ENCODE results near the gene CNN2.

The CNN2 gene

DNA sequence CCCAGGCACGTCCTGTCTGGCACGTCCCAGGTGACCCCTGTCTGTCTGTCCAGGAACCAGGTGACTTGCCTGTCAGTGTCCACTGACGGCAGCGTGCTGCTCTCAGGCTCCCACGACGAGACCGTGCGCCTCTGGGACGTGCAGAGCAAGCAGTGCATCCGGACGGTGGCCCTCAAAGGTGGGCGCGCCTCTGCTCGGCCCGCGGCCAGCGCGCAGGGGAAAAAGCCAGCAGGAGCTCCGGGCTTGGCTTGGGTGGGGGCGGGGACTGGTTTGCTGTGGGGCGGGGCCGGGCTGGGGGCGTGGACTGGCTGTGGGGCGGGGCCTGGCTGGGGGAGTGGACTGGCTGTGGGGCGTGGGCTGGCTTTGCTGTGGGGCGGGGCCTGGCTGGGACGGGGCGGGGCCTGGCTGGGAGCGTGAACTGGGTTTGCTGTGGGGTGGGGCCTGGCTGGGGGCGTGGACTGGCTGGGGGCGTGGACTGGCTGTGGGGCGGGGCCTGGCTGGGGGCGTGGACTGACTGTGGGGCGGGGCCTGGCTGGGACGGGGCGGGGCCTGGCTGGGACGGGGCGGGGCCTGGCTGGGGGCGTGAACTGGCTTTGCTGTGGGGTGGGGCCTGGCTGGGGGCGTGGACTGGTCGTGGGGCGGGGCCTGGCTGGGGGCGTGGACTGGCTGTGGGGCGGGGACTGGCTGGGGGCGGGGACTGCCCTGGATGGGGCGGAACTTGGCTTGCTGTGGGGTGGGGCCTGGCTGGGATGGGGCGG is 35.1 kb upstream of the CNN2 start:
- TF ChIP-seq ZNF274 (IDR thresholded peaks at IDR 0.05; ENCODE audit: low read depth, low read length) = no peak
- no peak overlapping the region for H3K4me3 ChIP-seq (ENCODE audit: low read length)

DNA sequence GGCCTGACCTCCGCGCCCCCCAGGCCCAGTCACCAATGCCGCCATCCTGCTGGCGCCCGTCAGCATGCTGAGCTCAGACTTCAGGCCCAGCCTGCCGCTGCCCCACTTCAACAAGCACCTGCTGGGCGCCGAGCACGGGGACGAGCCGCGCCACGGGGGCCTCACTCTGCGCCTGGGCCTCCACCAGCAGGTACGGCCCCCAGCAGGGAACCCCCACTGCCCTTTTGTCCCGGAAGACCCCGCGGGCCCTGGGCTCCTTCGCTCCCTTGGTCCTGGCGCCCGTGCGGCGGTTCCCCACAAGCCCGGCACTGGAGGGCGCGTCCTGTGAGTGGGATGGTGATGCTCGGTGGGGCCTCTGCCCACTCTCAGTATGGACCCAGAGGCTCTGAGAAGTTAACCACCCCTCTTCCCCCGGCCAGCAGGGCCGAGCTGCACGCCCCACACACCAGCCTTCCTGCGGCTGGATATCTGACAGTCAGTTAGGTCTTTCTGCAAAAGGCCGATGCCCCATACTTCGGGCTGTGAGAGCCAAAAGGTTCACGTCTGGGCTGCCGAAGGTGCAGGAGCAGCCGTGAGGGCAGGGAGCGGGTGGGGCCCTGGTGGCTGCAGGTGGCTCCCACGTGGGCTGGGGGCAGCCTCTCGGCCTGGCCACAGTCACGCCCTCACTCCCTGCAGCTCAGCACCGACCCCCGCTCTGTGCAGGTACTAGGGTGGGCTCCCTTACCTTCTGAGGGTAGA is 34.3 kb upstream of the CNN2 start:
- TF ChIP-seq ZNF274 (IDR thresholded peaks at IDR 0.05; ENCODE audit: low read depth, low read length) = no peak
- no peak overlapping the region for H3K4me3 ChIP-seq (ENCODE audit: low read length)

GRCh38 chr19:992670-993055 is 33.7 kb upstream of the CNN2 start:
- H3K4me3 ChIP-seq (ENCODE audit: low read length) = no peak overlapping the region
- TF ChIP-seq ZNF274 (IDR thresholded peaks at IDR 0.05; ENCODE audit: low read depth, low read length) = no peak

DNA sequence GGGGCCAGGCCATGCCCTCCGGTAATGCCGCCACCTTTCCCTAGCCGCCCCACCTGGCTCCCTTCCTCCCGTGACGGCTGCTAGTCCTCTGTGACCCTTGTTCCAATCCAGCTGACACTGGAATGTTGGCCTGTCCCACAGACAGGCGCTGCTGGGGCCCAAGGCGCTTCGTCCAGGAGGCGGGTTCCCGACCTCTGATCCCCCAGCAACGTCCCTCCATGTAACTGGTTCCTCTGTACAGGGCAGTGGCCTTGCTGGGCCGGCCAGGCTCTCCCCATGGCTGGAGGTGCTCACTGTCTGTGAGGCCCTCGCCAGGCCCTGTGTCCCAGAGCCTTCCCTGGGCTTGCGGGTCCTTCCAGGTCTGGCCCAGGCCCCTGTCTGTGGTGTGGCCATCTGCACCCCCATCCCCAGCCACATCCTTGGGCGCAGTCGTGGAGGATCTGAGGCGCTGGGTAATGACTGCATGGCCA is 33.0 kb upstream of the CNN2 start:
- TF ChIP-seq ZNF274 (IDR thresholded peaks at IDR 0.05; ENCODE audit: low read depth, low read length) = no peak

DNA sequence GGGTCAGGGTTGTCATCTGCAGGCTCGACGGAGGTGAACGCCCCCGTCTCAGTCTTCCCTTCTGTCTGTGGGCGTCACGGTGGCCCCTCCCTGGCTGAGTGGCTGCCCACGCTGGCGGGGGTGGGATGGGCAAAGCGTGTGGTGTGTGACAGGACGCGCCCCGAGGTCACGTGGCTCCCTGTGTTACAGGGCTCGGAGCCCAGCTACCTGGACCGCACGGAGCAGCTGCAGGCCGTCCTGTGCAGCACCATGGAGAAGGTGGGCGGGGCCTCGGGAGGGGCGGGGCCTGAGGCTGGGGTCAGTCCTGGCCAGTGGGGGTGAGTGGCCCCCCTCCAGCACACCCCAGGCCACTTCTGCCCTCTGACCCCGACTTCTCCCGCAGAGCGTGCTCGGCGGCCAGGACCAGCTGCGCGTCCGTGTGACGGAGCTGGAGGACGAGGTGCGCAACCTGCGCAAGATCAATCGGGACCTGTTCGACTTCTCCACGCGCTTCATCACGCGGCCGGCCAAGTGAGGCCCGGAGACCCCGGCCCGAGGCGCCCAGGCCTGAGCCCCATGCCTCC is 32.5 kb upstream of the CNN2 start:
- H3K4me3 ChIP-seq (ENCODE audit: low read length) = no peak overlapping the region
- no peak for TF ChIP-seq ZNF274 (IDR thresholded peaks at IDR 0.05; ENCODE audit: low read depth, low read length)

More for the DNA sequence above, 33.0 kb upstream of the CNN2 start:
- no peak overlapping the region for H3K4me3 ChIP-seq (ENCODE audit: low read length)

DNA sequence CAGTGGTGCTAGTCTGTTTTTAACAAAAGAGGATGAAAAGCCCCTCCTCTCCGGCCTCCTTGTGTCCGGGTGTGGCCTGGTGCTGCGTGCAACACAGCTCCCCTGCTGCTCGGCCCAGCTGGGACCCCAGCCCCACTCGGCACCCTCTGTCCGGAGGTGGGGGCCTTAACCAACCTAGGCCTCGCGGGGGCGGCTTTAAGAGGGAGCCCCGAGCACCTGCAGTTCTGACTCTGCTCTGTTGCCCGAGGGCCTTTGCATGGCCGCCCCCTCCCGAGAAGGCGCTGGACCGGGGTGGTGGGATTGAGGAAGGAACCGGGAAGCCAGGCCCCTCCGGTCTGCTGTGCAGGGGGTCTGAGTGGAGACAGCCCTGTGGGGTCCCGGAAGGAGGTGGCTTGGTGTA is 31.9 kb upstream of the CNN2 start:
- TF ChIP-seq ZNF274 (IDR thresholded peaks at IDR 0.05; ENCODE audit: low read depth, low read length) = no peak
- no peak overlapping the region for H3K4me3 ChIP-seq (ENCODE audit: low read length)

- H3K4me3 ChIP-seq (ENCODE audit: low read length) = no peak overlapping the region
- no peak for TF ChIP-seq ZNF274 (IDR thresholded peaks at IDR 0.05; ENCODE audit: low read depth, low read length)
These were observed 31.2 kb upstream of the CNN2 start for GRCh38 chr19:995051-995827.

- H3K4me3 ChIP-seq (ENCODE audit: low read length) = no peak overlapping the region
- TF ChIP-seq ZNF274 (IDR thresholded peaks at IDR 0.05; ENCODE audit: low read depth, low read length) = no peak
These were observed 30.2 kb upstream of the CNN2 start for GRCh38 chr19:996051-996838.

- no peak for TF ChIP-seq ZNF274 (IDR thresholded peaks at IDR 0.05; ENCODE audit: low read depth, low read length)
- H3K4me3 ChIP-seq (ENCODE audit: low read length) = no peak overlapping the region
These were observed 28.3 kb upstream of the CNN2 start for GRCh38 chr19:998064-998463.

GRCh38 chr19:999379-999719 is 27.1 kb upstream of the CNN2 start:
- H3K4me3 ChIP-seq (ENCODE audit: low read length) = no peak overlapping the region
- TF ChIP-seq ZNF274 (IDR thresholded peaks at IDR 0.05; ENCODE audit: low read depth, low read length) = no peak

- no peak for TF ChIP-seq ZNF274 (IDR thresholded peaks at IDR 0.05; ENCODE audit: low read depth, low read length)
- no peak within 1 kb of the TSS for H3K4me3 ChIP-seq (ENCODE audit: low read length)
These were observed 26.3 kb upstream of the CNN2 start, which contains the start of gene GRIN3B for GRCh38 chr19:1000095-1000494. Gene GRIN3B (plus strand): TSS chr19:1000419. CDS start chr19:1000438, 19 bp downstream.

DNA sequence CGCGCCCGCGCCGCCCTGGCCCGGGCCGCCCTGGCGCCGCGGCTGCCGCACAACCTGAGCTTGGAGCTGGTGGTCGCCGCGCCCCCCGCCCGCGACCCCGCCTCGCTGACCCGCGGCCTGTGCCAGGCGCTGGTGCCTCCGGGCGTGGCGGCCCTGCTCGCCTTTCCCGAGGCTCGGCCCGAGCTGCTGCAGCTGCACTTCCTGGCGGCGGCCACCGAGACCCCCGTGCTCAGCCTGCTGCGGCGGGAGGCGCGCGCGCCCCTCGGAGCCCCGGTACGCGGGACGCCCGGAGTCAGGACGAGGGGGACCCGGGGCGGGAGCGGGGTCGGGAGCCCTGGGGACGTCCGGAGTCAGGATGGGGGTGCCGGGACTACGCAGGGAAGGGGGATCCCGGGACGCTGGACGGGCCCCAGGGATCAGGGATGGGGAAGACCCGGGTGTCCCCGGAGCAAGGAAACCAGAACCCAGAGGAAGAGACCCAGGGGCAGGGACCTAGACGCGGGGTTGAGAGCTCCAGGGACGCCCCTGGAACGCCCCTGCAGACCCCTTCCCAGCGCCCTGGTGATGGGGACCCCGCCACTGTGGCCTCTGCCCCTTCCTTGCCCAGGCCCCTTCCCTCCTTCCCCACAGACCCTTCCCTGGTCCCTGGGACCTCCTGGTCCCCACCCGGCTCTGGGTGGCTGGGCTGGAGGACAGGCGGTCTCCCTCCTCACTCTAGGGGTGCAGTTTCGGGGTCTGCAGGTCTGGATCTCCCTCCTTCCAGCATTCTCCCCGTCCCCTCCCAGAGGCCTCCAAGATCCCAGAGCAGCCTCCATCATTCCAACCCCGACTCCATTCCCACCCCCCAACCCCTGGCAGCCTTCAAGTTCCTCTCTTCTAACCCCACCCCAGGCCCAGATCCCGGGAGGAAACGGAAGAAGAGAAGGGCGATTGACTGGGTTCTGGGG is 25.5 kb upstream of the CNN2 start:
- no peak for TF ChIP-seq ZNF274 (IDR thresholded peaks at IDR 0.05; ENCODE audit: low read depth, low read length)
- H3K4me3 ChIP-seq (ENCODE audit: low read length) = no peak overlapping the region

Data from GM08714 (cell line).